Lower lobe of right lung (tissue), 2 donors: ENCODE data around the gene POFUT1. TPM values are rescaled to one million over a fixed set of nuclear protein-coding genes. Genes with fewer than 3 reads are reported as not detected.
A peak's percentile ranks its signal among the peaks of the same experiment; 100 is the strongest.

Experiments used
- ATAC-seq, 2 donors: fragments of 200-7000 bp; cut with Tn5 transposase; one replicate each; pipeline ENCODE4 v1.9.1; 2020 to 2022; ENCODE audit warnings: mild to moderate bottlenecking in 2 of 2, moderate library complexity in 2 of 2
- DNase-seq: peaks from one replicate; pipeline ENCODE4 v3.0.0-alpha.2; 2020
- H3K27ac ChIP-seq: fragments of 200-600 bp; one replicate; pipeline ENCODE4 v1.8.0; 2022
- H3K27me3 ChIP-seq: fragments of 200-600 bp; one replicate; pipeline ENCODE4 v1.8.0; 2022; ENCODE audit warnings: low read depth
- H3K36me3 ChIP-seq: fragments of 200-600 bp; one replicate; pipeline ENCODE4 v1.8.0; 2022; ENCODE audit warnings: mild to moderate bottlenecking
- H3K4me1 ChIP-seq: fragments of 200-600 bp; one replicate; pipeline ENCODE4 v1.8.0; 2022
- H3K4me3 ChIP-seq: fragments of 200-600 bp; one replicate; pipeline ENCODE4 v1.8.0; 2022; ENCODE audit warnings: mild to moderate bottlenecking
- H3K9me3 ChIP-seq: fragments of 200-600 bp; one replicate; pipeline ENCODE4 v1.8.0; 2022
- CTCF ChIP-seq: fragments of 200-600 bp; IDR thresholded peaks from one replicate; pipeline ENCODE4 v1.8.0; 2022; ENCODE audit warnings: antibody characterized with exemption, mild to moderate bottlenecking
- intact Hi-C: fragments of 100-400 bp; cut with DNase I; formaldehyde crosslinking; loops from one replicate; pipeline ENCODE4 v1.11.0; 2022
- total RNA-seq: library from RNA; stranded (reverse); fragmentation: NEBNext Ultra II Directional; extraction: Animal tissue kit (Norgen Biotek cat#: 25700); gene quantifications from one replicate; pipeline ENCODE4 v1.2.1, GENCODE V29; 2021
- donor health status: DM: no; HTN: yes; CAD: no; lungs with severe emphysema.

The POFUT1 gene
- total RNA-seq, 1 donor from 2014 or later: 26.1 TPM

GRCh38 chr20:32224463-32224862 lies 16.8 kb downstream of the POFUT1 start:
- DNase-seq (no peak), ATAC-seq (no peak)
- Histone ChIP-seq H3K9me3 (no peaks in the 10 kb centered on the region), H3K4me3 (no peak overlapping the region), H3K27ac (no peak overlapping the region), H3K27me3 (no peaks in the 10 kb centered on the region), H3K4me1 (peaks cover 15% of the 10 kb centered on the region), H3K36me3 (peaks cover 70% of the 10 kb centered on the region)
- intact Hi-C loops: no loop called here
- TF ChIP-seq CTCF: no peak

GRCh38 chr20:32226391-32226790 lies 18.7 kb downstream of the POFUT1 start:
- Histone ChIP-seq H3K4me1 (peaks cover 15% of the 10 kb centered on the region), H3K9me3 (no peaks in the 10 kb centered on the region), H3K4me3 (no peak overlapping the region), H3K27ac (no peak overlapping the region), H3K27me3 (no peaks in the 10 kb centered on the region), H3K36me3 (peaks cover 70% of the 10 kb centered on the region)
- intact Hi-C loops: no loop called here
- no peak for ATAC-seq
- TF ChIP-seq CTCF: no peak
- DNase-seq: no peak

- no peaks in the 10 kb centered on the region for H3K9me3 ChIP-seq
- peaks cover 70% of the 10 kb centered on the region for H3K36me3 ChIP-seq
- H3K27me3 ChIP-seq: no peaks in the 10 kb centered on the region
- peaks cover 23% of the 10 kb centered on the region for H3K4me1 ChIP-seq
- ATAC-seq (peak in 1 of 2 donors; percentile 55), DNase-seq (no peak)
- no peak for TF ChIP-seq CTCF
- intact Hi-C loops: no loop called here
- H3K27ac ChIP-seq: peak overlapping the region; percentile 72
- no peak overlapping the region for H3K4me3 ChIP-seq
These were observed 19.6 kb downstream of the POFUT1 start for GRCh38 chr20:32227306-32227705.

- no peak for TF ChIP-seq CTCF
- H3K27me3 ChIP-seq: no peaks in the 10 kb centered on the region
- H3K36me3 ChIP-seq: peaks cover 70% of the 10 kb centered on the region
- ATAC-seq (peak; percentile 68 to 79), DNase-seq (peak; percentile 69)
- peak overlapping the region; percentile 72 for H3K27ac ChIP-seq
- H3K9me3 ChIP-seq: no peaks in the 10 kb centered on the region
- intact Hi-C loops: no loop called here
- H3K4me3 ChIP-seq: no peak overlapping the region
- H3K4me1 ChIP-seq: peaks cover 30% of the 10 kb centered on the region
These were observed 20.3 kb downstream of the POFUT1 start for GRCh38 chr20:32227744-32228688.

- H3K4me1 ChIP-seq: peaks cover 37% of the 10 kb centered on the region
- no peak overlapping the region for H3K4me3 ChIP-seq
- DNase-seq: no peak
- H3K27me3 ChIP-seq: no peaks in the 10 kb centered on the region
- H3K9me3 ChIP-seq: no peaks in the 10 kb centered on the region
- no peak for ATAC-seq
- intact Hi-C loops: no loop called here
- no peak for TF ChIP-seq CTCF
- peaks cover 68% of the 10 kb centered on the region for H3K36me3 ChIP-seq
- H3K27ac ChIP-seq: no peak overlapping the region
These were observed 21.6 kb downstream of the POFUT1 start for GRCh38 chr20:32229251-32229747.
